PFSK-1 (cell line): ENCODE data around the gene TNFAIP1.

Experiments used
- FOXP2 ChIP-seq: optimal IDR thresholded peaks from 2 replicates; pipeline ENCODE3; 2011; ENCODE audit warnings: borderline replicate concordance, control low read depth, inconsistent platforms; ENCODE audit not compliant: insufficient read depth; ENCODE audit errors: extremely low read length, extremely low read depth
- POLR2AphosphoS5 ChIP-seq: IDR thresholded peaks from 2 replicates; pipeline ENCODE4 v1.6.1; 2012; ENCODE audit warnings: low read depth, mild to moderate bottlenecking, control low read depth, low read length, moderate library complexity
- REST ChIP-seq, 2 experiments: IDR thresholded peaks; 2 replicates each; pipeline versions ENCODE4 v1.6.1 to v1.8.0; 2011 to 2012; ENCODE audit warnings: low read depth in 2 of 2, low read length in 2 of 2, control low read depth in 1 of 2, inconsistent platforms in 1 of 2, mild to moderate bottlenecking in 1 of 2, moderate library complexity in 1 of 2; ENCODE audit not compliant: insufficient read depth in 1 of 2
- SIN3A ChIP-seq: IDR thresholded peaks from 2 replicates; pipeline ENCODE4 v1.6.1; 2012; ENCODE audit warnings: mild to moderate bottlenecking, low read length, moderate library complexity, borderline replicate concordance; ENCODE audit not compliant: insufficient read depth
- TAF1 ChIP-seq: IDR thresholded peaks from 2 replicates; pipeline ENCODE4 v1.6.1; 2012; ENCODE audit warnings: low read length, control low read depth, borderline replicate concordance; ENCODE audit not compliant: insufficient read depth

Gene TNFAIP1

DNA sequence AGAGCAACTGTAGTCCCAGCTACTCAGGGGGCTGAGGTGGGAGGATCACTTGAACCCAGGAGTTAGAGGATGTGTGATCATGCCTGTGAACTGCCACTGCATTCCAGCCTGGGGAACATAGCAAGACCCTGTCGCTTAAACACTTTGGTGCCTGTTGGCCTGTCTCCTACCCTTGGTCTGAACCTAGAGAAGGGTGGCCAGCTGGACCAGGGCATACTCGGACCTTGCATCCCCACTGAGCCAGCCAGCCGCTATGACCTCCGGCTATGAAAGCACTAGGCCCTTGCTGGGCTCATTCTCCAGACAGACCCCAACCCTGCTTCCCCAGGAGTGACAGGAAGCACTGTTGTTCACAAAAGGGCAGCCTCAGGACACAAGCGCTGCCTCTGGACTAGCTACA, 4.9 kb upstream of the TNFAIP1 start:
- no peak for TF ChIP-seq FOXP2
- TF ChIP-seq POLR2AphosphoS5, result no peak
- TF ChIP-seq TAF1, result no peak
- TF ChIP-seq REST (IDR thresholded peaks at IDR 0.05; ENCODE audit: insufficient read depth in 1 of 2, low read depth in 2 of 2, low read length in 2 of 2), result no peak
- no peak for TF ChIP-seq SIN3A

DNA sequence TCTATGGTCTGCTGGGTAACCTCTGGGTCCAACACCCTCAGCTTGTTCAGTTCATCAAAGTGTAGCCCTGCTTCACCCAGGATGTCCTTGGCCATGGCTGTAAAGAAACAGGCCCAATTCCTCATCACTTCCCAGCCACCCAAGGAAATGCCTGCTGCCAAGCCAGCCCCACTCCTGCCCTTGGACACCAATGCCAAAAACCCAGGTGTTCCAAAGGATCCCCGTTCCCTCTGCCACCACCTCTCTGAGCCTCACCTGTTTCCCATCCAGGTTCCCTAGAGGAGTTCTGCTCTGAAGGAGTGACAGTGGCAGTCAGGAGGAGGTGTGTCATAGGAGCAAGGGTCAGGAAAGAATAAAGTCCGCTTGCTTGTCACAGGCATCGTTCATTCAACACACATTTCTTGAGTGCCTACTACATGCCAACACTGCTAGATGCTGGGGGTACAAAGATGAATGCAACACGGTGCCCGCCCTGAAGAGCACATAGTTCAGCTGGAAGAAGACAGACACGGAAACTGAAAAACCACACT, 3.6 kb upstream of the TNFAIP1 start:
- TF ChIP-seq TAF1 (no peak), SIN3A (no peak), FOXP2 (no peak), POLR2AphosphoS5 (no peak), REST (IDR thresholded peaks at IDR 0.05; ENCODE audit: insufficient read depth in 1 of 2, low read depth in 2 of 2, low read length in 2 of 2) (no peak)

DNA sequence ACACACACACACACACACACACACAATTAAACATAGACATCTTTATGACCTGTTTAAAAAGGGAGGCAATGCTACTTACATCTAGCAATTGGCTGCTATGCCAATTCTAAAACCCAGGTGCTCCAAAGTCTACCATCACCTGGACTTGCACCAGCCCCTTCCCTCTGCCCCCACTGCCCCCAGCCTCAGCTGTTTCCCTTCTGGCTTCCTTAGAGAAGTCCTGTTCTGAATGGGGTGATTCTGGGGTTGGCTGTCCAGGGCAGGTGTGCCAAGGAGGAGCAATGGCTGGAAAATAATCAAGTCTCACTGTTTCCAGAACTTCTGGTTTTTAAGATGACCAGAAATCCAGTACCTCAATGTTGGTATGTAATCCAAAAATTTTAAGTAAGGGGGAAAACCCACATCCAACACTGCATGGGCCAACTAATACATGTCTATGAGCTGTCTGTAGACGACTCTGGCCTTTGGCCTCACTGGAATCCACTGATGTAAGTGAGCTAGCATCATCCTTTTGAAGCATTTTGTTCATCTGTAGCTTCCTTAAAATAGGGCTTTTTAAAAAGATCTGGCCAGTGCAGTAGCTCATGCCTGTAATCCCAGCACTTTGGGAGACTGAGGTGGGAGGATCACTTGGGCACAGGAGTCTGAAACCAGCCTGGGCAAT, 2.3 kb upstream of the TNFAIP1 start:
- no peak for TF ChIP-seq FOXP2
- no peak for TF ChIP-seq TAF1
- TF ChIP-seq SIN3A, result no peak
- TF ChIP-seq REST (IDR thresholded peaks at IDR 0.05; ENCODE audit: insufficient read depth in 1 of 2, low read depth in 2 of 2, low read length in 2 of 2), result no peak
- no peak for TF ChIP-seq POLR2AphosphoS5

DNA sequence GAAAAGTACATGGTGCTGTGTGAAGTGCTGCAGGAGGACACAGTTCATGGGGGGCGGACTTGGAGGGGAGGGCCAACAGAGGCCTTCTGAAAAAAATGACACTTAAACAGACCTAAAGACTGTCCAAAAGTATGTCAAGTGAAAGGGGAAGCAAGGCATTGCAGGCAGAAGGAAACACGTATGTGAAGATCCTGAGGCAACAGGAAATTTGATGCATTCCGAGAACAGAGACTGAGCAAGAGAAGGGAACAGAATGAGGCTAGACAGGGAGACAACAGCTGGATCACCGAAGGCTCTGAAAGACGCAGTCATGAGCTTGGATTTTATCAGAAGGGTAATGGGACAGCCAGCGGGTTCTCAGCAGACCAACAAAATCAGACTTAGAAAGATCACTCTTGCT, 1.4 kb upstream of the TNFAIP1 start:
- TF ChIP-seq REST (IDR thresholded peaks at IDR 0.05; ENCODE audit: insufficient read depth in 1 of 2, low read depth in 2 of 2, low read length in 2 of 2), result no peak
- TF ChIP-seq SIN3A, result no peak
- TF ChIP-seq FOXP2, result no peak
- TF ChIP-seq POLR2AphosphoS5, result no peak
- TF ChIP-seq TAF1, result no peak

GRCh38 chr17:28334666-28335200, 828 bp upstream of the TNFAIP1 start:
- TF ChIP-seq TAF1 (no peak), POLR2AphosphoS5 (no peak), SIN3A (no peak), FOXP2 (no peak), REST (IDR thresholded peaks at IDR 0.05; ENCODE audit: insufficient read depth in 1 of 2, low read depth in 2 of 2, low read length in 2 of 2) (no peak)
